ENCODE measurements around the gene CD19.
A peak's percentile ranks its signal among the peaks of the same experiment; 100 is the strongest.

The CD19 gene

DNA sequence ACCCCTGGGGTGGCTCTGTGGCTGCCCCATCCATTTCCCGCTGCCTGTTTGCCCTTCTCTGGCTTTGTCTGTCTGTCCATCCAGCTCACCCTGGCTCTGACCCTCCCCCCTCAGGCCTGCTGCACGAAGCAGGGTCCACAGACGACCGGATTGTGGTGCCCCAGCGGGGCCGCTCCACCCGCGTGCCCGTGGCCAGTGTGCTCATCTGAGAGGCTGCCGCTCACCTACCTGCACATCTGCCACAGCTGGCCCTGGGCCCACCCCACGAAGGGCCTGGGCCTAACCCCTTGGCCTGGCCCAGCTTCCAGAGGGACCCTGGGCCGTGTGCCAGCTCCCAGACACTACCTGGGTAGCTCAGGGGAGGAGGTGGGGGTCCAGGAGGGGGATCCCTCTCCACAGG is 52.3 kb downstream of the CD19 start:
- TF ChIP-seq, protein P1, sequence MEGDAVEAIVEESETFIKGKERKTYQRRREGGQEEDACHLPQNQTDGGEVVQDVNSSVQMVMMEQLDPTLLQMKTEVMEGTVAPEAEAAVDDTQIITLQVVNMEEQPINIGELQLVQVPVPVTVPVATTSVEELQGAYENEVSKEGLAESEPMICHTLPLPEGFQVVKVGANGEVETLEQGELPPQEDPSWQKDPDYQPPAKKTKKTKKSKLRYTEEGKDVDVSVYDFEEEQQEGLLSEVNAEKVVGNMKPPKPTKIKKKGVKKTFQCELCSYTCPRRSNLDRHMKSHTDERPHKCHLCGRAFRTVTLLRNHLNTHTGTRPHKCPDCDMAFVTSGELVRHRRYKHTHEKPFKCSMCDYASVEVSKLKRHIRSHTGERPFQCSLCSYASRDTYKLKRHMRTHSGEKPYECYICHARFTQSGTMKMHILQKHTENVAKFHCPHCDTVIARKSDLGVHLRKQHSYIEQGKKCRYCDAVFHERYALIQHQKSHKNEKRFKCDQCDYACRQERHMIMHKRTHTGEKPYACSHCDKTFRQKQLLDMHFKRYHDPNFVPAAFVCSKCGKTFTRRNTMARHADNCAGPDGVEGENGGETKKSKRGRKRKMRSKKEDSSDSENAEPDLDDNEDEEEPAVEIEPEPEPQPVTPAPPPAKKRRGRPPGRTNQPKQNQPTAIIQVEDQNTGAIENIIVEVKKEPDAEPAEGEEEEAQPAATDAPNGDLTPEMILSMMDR (IDR thresholded peaks at IDR 0.05; ENCODE audit: poor library complexity, severe bottlenecking), result no peak
- Histone ChIP-seq H3K27me3 (ENCODE audit: insufficient read depth, poor library complexity, severe bottlenecking) (no peaks in the 10 kb centered on the region), H3K9me3 (ENCODE audit: severe bottlenecking) (no peaks in the 10 kb centered on the region), H3K36me3 (ENCODE audit: low read depth) (peaks cover 28% of the 10 kb centered on the region), H3K4me3 (ENCODE audit: severe bottlenecking) (no peak overlapping the region), H3K4me1 (ENCODE audit: insufficient read depth, poor library complexity, severe bottlenecking) (no peaks in the 10 kb centered on the region), H3K27ac (ENCODE audit: poor library complexity, severe bottlenecking) (no peak overlapping the region)
- ATAC-seq (ENCODE audit: low read depth) (no peak), DNase-seq (ENCODE audit: low spot score) (peak; percentile 55)

DNA sequence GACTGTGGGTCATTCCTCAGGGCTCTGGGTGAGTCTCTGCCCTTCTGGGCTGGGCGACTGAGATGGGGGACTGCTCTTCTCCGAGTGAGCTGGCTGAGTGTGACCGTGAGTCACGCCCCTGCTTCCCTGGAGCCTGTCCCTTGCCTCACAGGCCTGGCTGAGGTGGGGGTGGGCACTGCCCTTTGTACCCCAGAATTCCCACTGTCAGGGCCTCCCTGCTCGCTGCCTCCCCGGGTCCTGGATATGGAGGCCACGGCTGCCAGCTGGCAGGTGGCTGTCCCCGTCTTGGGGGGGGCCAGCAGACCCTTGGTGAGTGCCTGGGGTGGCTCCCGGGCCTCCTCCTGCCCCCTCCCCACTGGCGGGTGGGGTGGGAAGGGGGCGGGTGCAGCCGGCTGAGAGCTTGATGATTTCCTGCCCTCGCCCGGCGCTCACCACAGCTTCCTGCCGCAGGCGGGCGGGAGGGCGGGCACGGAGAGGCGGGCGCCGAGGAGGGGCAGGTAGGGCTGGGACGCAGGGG is 52.9 kb downstream of the CD19 start, which contains the start of gene LAT:
LAT (plus strand) TSS at position 434 of the 517 bp plus-strand sequence. CDS start 366 bp downstream, outside the sequence.
- H3K27ac ChIP-seq (ENCODE audit: poor library complexity, severe bottlenecking), result no peak within 1 kb of the TSS
- peaks cover 28% of the 10 kb centered on the region for H3K36me3 ChIP-seq (ENCODE audit: low read depth)
- H3K27me3 ChIP-seq (ENCODE audit: insufficient read depth, poor library complexity, severe bottlenecking), result no peaks in the 10 kb centered on the region
- no peaks in the 10 kb centered on the region for H3K9me3 ChIP-seq (ENCODE audit: severe bottlenecking)
- peak; percentile 18; the same call in 1 of the 3 replicates for ATAC-seq (ENCODE audit: low read depth)
- TF ChIP-seq, protein P1 (IDR thresholded peaks at IDR 0.05; ENCODE audit: poor library complexity, severe bottlenecking), result no peak
- H3K4me3 ChIP-seq (ENCODE audit: severe bottlenecking), result no peak within 1 kb of the TSS
- peak; percentile 49 for DNase-seq (ENCODE audit: low spot score)
- no peaks in the 10 kb centered on the region for H3K4me1 ChIP-seq (ENCODE audit: insufficient read depth, poor library complexity, severe bottlenecking)

DNA sequence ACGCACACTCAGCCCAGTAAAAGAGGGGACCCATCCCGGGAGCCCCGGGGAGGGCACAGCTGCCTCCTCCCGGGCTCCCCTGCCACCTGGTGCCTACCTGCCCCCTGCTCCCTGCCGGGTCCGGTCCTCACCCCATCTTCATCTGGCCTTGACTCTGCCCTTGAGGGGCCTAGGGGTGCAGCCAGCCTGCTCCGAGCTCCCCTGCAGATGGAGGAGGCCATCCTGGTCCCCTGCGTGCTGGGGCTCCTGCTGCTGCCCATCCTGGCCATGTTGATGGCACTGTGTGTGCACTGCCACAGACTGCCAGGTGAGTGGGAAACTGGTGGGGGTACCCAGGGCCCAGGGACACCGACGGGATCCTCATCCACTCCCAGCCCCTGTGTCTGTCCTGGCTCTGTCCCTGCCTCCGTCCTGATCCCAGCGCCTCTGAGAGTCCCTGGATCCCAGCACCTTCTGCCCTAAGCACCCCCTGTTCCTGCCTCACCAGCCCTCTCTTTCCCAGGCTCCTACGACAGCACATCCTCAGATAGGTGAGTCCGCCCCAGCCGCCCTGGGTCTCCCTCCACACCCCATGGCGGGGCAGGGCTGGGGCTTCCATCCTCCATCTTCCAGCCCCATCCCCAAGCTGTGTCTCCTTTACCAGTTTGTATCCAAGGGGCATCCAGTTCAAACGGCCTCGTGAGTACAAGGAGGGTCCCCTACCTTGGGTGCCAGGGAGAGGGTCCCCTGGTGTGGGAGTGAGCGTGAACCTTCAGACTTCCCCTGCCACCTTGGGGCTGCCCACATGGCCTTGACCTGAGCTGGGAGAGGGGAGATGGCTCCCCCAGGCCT is 53.7 kb downstream of the CD19 start:
- ATAC-seq (ENCODE audit: low read depth), result no peak
- H3K4me3 ChIP-seq (ENCODE audit: severe bottlenecking), result no peak overlapping the region
- TF ChIP-seq, protein P1 (IDR thresholded peaks at IDR 0.05; ENCODE audit: poor library complexity, severe bottlenecking), result no peak
- DNase-seq (ENCODE audit: low spot score), result no peak
- H3K36me3 ChIP-seq (ENCODE audit: low read depth), result peaks cover 28% of the 10 kb centered on the region
- no peaks in the 10 kb centered on the region for H3K9me3 ChIP-seq (ENCODE audit: severe bottlenecking)
- H3K27me3 ChIP-seq (ENCODE audit: insufficient read depth, poor library complexity, severe bottlenecking), result no peaks in the 10 kb centered on the region
- H3K27ac ChIP-seq (ENCODE audit: poor library complexity, severe bottlenecking), result no peak overlapping the region
- no peaks in the 10 kb centered on the region for H3K4me1 ChIP-seq (ENCODE audit: insufficient read depth, poor library complexity, severe bottlenecking)

DNA sequence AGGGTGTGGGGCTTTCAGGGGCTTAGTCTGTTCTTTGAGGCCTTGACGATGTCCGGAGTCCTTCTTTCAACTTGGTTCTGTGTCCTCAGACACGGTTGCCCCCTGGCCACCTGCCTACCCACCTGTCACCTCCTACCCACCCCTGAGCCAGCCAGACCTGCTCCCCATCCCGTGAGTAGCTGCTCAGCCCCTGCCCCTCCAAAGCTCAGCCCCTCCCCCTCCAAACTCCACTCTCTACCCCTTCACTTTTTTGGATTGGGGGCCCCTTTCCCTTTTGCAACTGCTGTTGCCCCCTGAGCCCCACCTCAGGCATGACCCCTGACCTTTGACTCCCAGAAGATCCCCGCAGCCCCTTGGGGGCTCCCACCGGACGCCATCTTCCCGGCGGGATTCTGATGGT is 54.3 kb downstream of the CD19 start:
- Histone ChIP-seq H3K27ac (ENCODE audit: poor library complexity, severe bottlenecking) (no peak overlapping the region), H3K36me3 (ENCODE audit: low read depth) (peaks cover 25% of the 10 kb centered on the region)

More for the DNA sequence above, 54.3 kb downstream of the CD19 start:
- TF ChIP-seq, protein P1 (IDR thresholded peaks at IDR 0.05; ENCODE audit: poor library complexity, severe bottlenecking), result no peak
- Histone ChIP-seq H3K27me3 (ENCODE audit: insufficient read depth, poor library complexity, severe bottlenecking) (no peaks in the 10 kb centered on the region), H3K4me3 (ENCODE audit: severe bottlenecking) (no peak overlapping the region), H3K9me3 (ENCODE audit: severe bottlenecking) (no peaks in the 10 kb centered on the region), H3K4me1 (ENCODE audit: insufficient read depth, poor library complexity, severe bottlenecking) (no peaks in the 10 kb centered on the region)
- DNase-seq (ENCODE audit: low spot score) (no peak), ATAC-seq (ENCODE audit: low read depth) (no peak)
